ENCODE data around the gene DSE. TPM values are rescaled to one million over a fixed set of nuclear protein-coding genes. Genes with fewer than 3 reads are reported as not detected.

DSE gene
- total and polyA plus RNA-seq, 2 donors (not counting 1 experiment from before 2014, with no cell fraction given), result 8.3 to 8.6 TPM

GRCh38 chr6:116390581-116390980, 19.8 kb downstream of the DSE start:
- Mint-ChIP-seq H3K9me3 (ENCODE audit: insufficient read depth) (no peaks in the 10 kb centered on the region), H3K4me3 (peak overlapping the region; percentile 53), H3K27ac (no peak overlapping the region), H3K4me1 (peaks cover 62% of the 10 kb centered on the region), H3K27me3 (no peaks in the 10 kb centered on the region)
- no peaks in the 10 kb centered on the region for H3K9me3 ChIP-seq (ENCODE audit: control extremely low read depth in 1 of 3, control insufficient read depth in 2 of 3, insufficient read depth in 1 of 3, low read length in 2 of 3)
- peak overlapping the region in 2 of 5 experiments; percentile 17 to 32 for H3K4me3 ChIP-seq (ENCODE audit: control extremely low read depth in 1 of 5, extremely low read depth in 1 of 5, insufficient read depth in 1 of 5, low read depth in 2 of 5, low read length in 4 of 5)
- H3K4me1 ChIP-seq (ENCODE audit: control insufficient read depth in 2 of 2, insufficient read depth in 2 of 2, low read length in 2 of 2), result peaks cover 61 to 66% of the 10 kb centered on the region in 2 donors
- peak overlapping the region; percentile 54 to 66 for H3K27ac ChIP-seq (ENCODE audit: low read length in 2 of 2)
- H3K36me3 ChIP-seq (replicated peaks in 1 of 2; ENCODE audit: control extremely low read depth in 1 of 2, control insufficient read depth in 1 of 2, extremely low read depth in 1 of 2, insufficient read depth in 2 of 2, low read length in 1 of 2), result no peaks in the 10 kb centered on the region
- DNase-seq (peak; percentile 52), ATAC-seq (ENCODE audit: low read depth) (no peak)
- no CpG with 5 or more reads among the region's 4 CpGs for WGBS (ENCODE audit: insufficient coverage)
- CTCF ChIA-PET, result interaction anchor here (1.0 to 1.4 kb wide), 5 partner anchors 17 to 103 kb away, joined by 3 to 6 read pairs (median 4); no protein-coding TSS in a partner anchor
- POLR2A ChIA-PET, result interaction anchor here (0.7 kb wide), 1 partner anchor 19 kb away, joined by 3 read pairs; no protein-coding TSS in a partner anchor
- no peak overlapping the region for H2AFZ ChIP-seq (ENCODE audit: insufficient read depth, low read depth, low read length, poor library complexity, severe bottlenecking)
- no peaks in the 10 kb centered on the region for H3K27me3 ChIP-seq (replicated peaks in 1 of 4; ENCODE audit: control extremely low read depth in 1 of 4, control insufficient read depth in 3 of 4, insufficient read depth in 4 of 4, low read length in 3 of 4)
- TF ChIP-seq CTCF (IDR thresholded peaks at IDR 0.05) (no peak), EZH2 (IDR thresholded peaks at IDR 0.05; ENCODE audit: borderline replicate concordance, insufficient read depth, low read depth, low read length, poor library complexity, severe bottlenecking) (no peak)
- H4K20me1 ChIP-seq (ENCODE audit: control insufficient read depth, insufficient read depth, low read length, poor library complexity, severe bottlenecking), result no peaks in the 10 kb centered on the region
- H3K79me2 ChIP-seq (ENCODE audit: control insufficient read depth, insufficient read depth, low read length), result peaks cover 79% of the 10 kb centered on the region
- peak overlapping the region; percentile 65 for H3K4me2 ChIP-seq (replicated peaks; ENCODE audit: low read depth, low read length, poor library complexity, severe bottlenecking)
- intact Hi-C loops (cut with micrococcal nuclease), result loop anchor here (2.0 kb wide), 1 partner anchor 14 kb away; no protein-coding TSS in a partner anchor
- H3K9ac ChIP-seq (ENCODE audit: low read length), result peak overlapping the region; percentile 39
